Panc1 (cell line): Measurements from ENCODE around the gene GPR25. TPM values are rescaled to one million over a fixed set of nuclear protein-coding genes. Genes with fewer than 3 reads are reported as not detected.

Experiments
- ATAC-seq: fragments of 200-7000 bp; cut with Tn5 transposase; 2 replicates; pipeline ENCODE4 v1.9.1; 2020; ENCODE audit warnings: mild to moderate bottlenecking, moderate library complexity
- BruUV-seq: library from RNA; stranded (reverse); fragments of 400-500 nt; replicated peaks from 2 replicates; lab custom pipeline; 2021; lab: Mats Ljungman, UMichigan
- CTCF ChIA-PET: fragments of 300-600 bp; sonication (Branson Sonifier 250); formaldehyde crosslinking; loops from one replicate; lab custom pipeline; 2022; ENCODE audit warnings: antibody characterized with exemption; lab: Charles Lee
- POLR2A ChIA-PET: fragments of 300-600 bp; sonication (Branson Sonifier 250); formaldehyde crosslinking; loops from one replicate; lab custom pipeline; 2022; ENCODE audit warnings: antibody characterized with exemption; lab: Charles Lee
- DNase-seq: peaks from one replicate; pipeline ENCODE4 v3.0.0-alpha.2; 2010; ENCODE audit warnings: low read depth, low spot score
- H3K27ac ChIP-seq: 2 replicates; pipeline ENCODE4 v1.5.1; 2011; ENCODE audit warnings: mild to moderate bottlenecking, low read length, inconsistent platforms
- H3K27me3 ChIP-seq: fragments of 200-500 bp; sonication (Bioruptor generic); 2 replicates; pipeline ENCODE4 v1.6.0; 2014; ENCODE audit warnings: low read length, inconsistent platforms; ENCODE audit not compliant: control insufficient read depth, insufficient read depth
- H3K36me3 ChIP-seq: fragments of 200-500 bp; sonication (Bioruptor generic); 2 replicates; pipeline ENCODE4 v1.5.1; 2014; ENCODE audit warnings: inconsistent platforms, mild to moderate bottlenecking, low read length, moderate library complexity; ENCODE audit not compliant: control insufficient read depth, insufficient read depth
- H3K4me1 ChIP-seq: 2 replicates; pipeline ENCODE4 v1.5.1; 2011; ENCODE audit warnings: inconsistent platforms, mild to moderate bottlenecking, low read length, moderate library complexity; ENCODE audit not compliant: control insufficient read depth, insufficient read depth
- H3K4me3 ChIP-seq, 2 experiments: 2 replicates each; pipeline ENCODE4 v1.5.1; 2011 to 2012; ENCODE audit warnings: low read depth in 2 of 2, low read length in 2 of 2, mild to moderate bottlenecking in 2 of 2, inconsistent platforms in 1 of 2, moderate library complexity in 1 of 2
- H3K9me3 ChIP-seq: fragments of 200-500 bp; sonication (Bioruptor generic); 2 replicates; pipeline ENCODE4 v1.5.1; 2014; ENCODE audit warnings: low read depth, mild to moderate bottlenecking, inconsistent platforms, low read length, moderate library complexity; ENCODE audit not compliant: control insufficient read depth, insufficient read depth
- CTCF ChIP-seq: fragments of 450-650 bp; IDR thresholded peaks from 2 replicates; pipeline ENCODE4 v1.5.1; 2017; ENCODE audit warnings: mild to moderate bottlenecking
- POLR2AphosphoS5 ChIP-seq: IDR thresholded peaks from 2 replicates; pipeline ENCODE4 v1.6.1; 2012; ENCODE audit warnings: mild to moderate bottlenecking, low read depth, low read length, moderate library complexity
- REST ChIP-seq, 2 experiments: IDR thresholded peaks; 2 replicates each; pipeline ENCODE4 v1.6.1; 2011 to 2012; ENCODE audit warnings: low read depth in 2 of 2, control low read depth in 1 of 2, low read length in 1 of 2, mild to moderate bottlenecking in 1 of 2, moderate library complexity in 1 of 2; ENCODE audit not compliant: insufficient read depth in 1 of 2
- SIN3A ChIP-seq: IDR thresholded peaks from 2 replicates; pipeline ENCODE4 v1.6.1; 2012; ENCODE audit warnings: low read depth, mild to moderate bottlenecking, low read length, moderate library complexity, borderline replicate concordance; ENCODE audit not compliant: insufficient read depth
- TCF7L2 ChIP-seq: IDR thresholded peaks from 2 replicates; pipeline ENCODE4 v1.6.1; 2011; ENCODE audit warnings: mild to moderate bottlenecking, low read depth, low read length, inconsistent platforms
- in situ Hi-C: cut with HindIII; loops from 2 replicates; pipeline ENCODE4 v1.10.0; 2016; ENCODE audit warnings: low sequenced_read_pairs, low pct_unique_long_range_greater_than_20kb
- intact Hi-C: fragments of 100-400 bp; cut with micrococcal nuclease; formaldehyde crosslinking; loops from one replicate; pipeline ENCODE4 v1.10.0; 2022; ENCODE audit not compliant: unreplicated experiment
- total RNA-seq: library from RNA; stranded (reverse); gene quantifications from one replicate; pipeline ENCODE4 v1.2.1, GENCODE V29; 2021; ENCODE audit not compliant: unreplicated experiment

Gene GPR25
- total RNA-seq, 1 experiment from 2014 or later: not detected

GRCh38 chr1:200856716-200857357, 15.9 kb upstream of the GPR25 start:
- H3K27me3 ChIP-seq: no peaks in the 10 kb centered on the region
- DNase-seq (no peak), ATAC-seq (no peak)
- no peaks in the 10 kb centered on the region for H3K9me3 ChIP-seq
- H3K36me3 ChIP-seq: peaks cover 43% of the 10 kb centered on the region
- POLR2A ChIA-PET: no interaction called here
- in situ Hi-C loops (no loop called here), intact Hi-C loops (no loop called here)
- H3K4me1 ChIP-seq: no peaks in the 10 kb centered on the region
- BruUV-seq: no TSS peak
- TF ChIP-seq SIN3A (no peak), CTCF (no peak), REST (IDR thresholded peaks at IDR 0.05; ENCODE audit: insufficient read depth in 1 of 2, low read depth in 2 of 2, low read length in 1 of 2) (no peak), TCF7L2 (no peak), POLR2AphosphoS5 (no peak)
- H3K4me3 ChIP-seq: no peak overlapping the region
- CTCF ChIA-PET: no interaction called here
- H3K27ac ChIP-seq: no peak overlapping the region

GRCh38 chr1:200857804-200858203, 15.0 kb upstream of the GPR25 start:
- ChIA-PET CTCF (no interaction called here), POLR2A (no interaction called here)
- H3K9me3 ChIP-seq: no peaks in the 10 kb centered on the region

More at GRCh38 chr1:200857804-200858203, 15.0 kb upstream of the GPR25 start:
- TF ChIP-seq TCF7L2 (no peak), REST (IDR thresholded peaks at IDR 0.05; ENCODE audit: insufficient read depth in 1 of 2, low read depth in 2 of 2, low read length in 1 of 2) (no peak), CTCF (no peak), SIN3A (no peak), POLR2AphosphoS5 (no peak)
- in situ Hi-C loops (no loop called here), intact Hi-C loops (no loop called here)
- Histone ChIP-seq H3K27me3 (no peaks in the 10 kb centered on the region), H3K27ac (no peak overlapping the region), H3K4me1 (no peaks in the 10 kb centered on the region), H3K4me3 (no peak overlapping the region), H3K36me3 (peaks cover 36% of the 10 kb centered on the region)
- ATAC-seq (no peak), DNase-seq (no peak)
- TSS peak; percentile 55 for BruUV-seq
